WI38 (cell line): ENCODE data around the gene RBKS.
A peak's percentile ranks its signal among the peaks of the same experiment; 100 is the strongest.

Source experiments
- H3K4me3 ChIP-seq: 2 replicates; pipeline ENCODE4 v1.5.1; 2011; ENCODE audit warnings: low read depth, mild to moderate bottlenecking, control low read depth, low read length
- TF ChIP-seq, protein P1 (sequence below): IDR thresholded peaks from 2 replicates; pipeline ENCODE4 v1.5.1; 2012; ENCODE audit warnings: low read depth, mild to moderate bottlenecking, control low read depth, low read length

Gene RBKS

DNA sequence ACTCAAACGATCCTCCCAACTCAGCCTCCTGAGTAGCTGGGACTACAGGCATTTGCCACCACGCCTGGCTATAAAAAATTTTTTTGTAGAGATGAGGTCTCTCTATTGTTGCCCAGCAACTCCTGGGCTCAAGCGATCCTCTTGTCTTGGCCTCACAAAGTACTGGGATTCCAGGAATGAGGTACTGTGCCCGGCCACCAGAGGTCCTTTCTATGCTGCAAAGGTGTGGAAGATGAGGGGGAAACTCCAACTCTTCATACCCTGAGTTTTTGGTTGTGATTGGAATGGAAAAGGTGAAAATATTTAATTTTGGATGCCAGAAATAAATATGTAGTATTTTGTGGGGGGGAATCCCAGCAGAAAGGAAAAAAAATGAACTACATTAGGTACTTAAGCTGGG is 82.7 kb downstream of the RBKS start:
- TF ChIP-seq, protein P1, sequence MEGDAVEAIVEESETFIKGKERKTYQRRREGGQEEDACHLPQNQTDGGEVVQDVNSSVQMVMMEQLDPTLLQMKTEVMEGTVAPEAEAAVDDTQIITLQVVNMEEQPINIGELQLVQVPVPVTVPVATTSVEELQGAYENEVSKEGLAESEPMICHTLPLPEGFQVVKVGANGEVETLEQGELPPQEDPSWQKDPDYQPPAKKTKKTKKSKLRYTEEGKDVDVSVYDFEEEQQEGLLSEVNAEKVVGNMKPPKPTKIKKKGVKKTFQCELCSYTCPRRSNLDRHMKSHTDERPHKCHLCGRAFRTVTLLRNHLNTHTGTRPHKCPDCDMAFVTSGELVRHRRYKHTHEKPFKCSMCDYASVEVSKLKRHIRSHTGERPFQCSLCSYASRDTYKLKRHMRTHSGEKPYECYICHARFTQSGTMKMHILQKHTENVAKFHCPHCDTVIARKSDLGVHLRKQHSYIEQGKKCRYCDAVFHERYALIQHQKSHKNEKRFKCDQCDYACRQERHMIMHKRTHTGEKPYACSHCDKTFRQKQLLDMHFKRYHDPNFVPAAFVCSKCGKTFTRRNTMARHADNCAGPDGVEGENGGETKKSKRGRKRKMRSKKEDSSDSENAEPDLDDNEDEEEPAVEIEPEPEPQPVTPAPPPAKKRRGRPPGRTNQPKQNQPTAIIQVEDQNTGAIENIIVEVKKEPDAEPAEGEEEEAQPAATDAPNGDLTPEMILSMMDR = peak; percentile 53
- no peak overlapping the region for H3K4me3 ChIP-seq

DNA sequence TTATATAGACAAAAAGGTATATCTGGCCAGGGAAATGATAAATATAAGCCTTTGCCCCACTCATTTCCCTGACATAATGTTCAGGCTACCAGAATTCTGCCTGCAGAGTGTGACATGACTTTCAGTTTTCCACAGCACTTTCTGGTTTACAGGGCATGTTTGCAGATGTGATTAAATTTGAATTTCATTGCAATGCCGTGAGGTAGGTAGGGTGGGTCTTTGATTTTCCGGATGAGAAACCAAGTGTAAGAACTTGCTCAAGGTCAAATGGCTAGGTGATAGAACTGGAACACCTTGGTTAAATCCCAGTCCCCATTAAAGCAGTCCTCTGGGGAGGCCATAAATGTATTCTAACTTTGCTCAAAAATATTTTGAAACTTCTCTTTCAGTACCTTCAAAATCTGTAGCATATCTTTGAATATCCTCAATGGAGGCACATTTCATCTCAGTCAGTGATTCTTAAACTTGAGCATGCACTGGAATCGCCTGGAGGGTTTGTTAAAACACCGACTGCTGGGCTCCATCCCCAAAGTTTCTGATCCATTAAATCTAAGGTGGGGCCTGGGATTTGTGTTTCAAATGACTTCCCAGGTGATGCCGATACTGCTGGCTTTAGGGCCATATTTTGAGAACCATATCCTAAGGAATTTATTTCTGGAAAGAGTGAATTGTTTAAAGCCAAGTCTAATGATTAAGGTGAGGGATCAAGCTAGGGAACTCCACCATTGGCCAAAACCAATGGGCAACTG is 83.7 kb downstream of the RBKS start:
- TF ChIP-seq, protein P1 = no peak
- H3K4me3 ChIP-seq = no peak overlapping the region

DNA sequence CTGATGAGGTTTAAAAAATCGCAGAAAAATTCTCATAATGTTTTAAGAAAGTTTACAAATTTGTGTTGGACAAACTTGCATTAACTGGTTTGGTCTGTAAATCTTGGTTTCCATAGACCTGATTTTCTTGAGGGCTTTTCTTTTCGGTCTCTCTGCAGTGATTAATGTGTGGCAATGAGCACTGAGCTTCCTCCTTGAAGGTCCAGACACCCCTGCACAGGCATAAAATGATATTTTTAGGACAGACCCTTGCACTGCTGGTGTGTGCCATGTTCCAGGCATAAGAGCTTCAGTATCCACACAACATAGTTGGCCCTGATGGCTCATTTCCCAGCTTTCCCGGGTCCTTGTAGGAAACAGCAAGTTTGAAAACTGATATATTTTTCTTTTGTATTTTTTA is 85.0 kb downstream of the RBKS start:
- TF ChIP-seq, protein P1 = no peak
- no peak overlapping the region for H3K4me3 ChIP-seq

DNA sequence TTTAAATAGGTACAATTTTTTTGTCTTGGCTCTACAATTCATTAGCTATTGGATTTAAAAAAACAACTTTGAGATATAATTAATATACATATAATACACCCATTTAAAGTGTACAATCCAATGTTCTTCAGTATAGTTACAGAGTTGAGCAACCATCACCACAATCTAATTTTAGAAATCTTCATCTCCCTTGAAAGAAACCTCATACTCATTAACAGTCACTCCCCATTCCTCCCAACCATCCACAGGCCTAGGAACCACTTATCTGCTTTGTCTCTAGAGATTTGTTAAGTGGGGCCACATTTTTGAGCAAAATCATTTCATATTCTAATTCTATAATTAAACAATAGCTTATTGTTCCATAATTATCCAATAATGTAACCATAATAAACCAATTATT is 86.0 kb downstream of the RBKS start:
- TF ChIP-seq, protein P1 = no peak
- no peak overlapping the region for H3K4me3 ChIP-seq

- no peak overlapping the region for H3K4me3 ChIP-seq
- TF ChIP-seq, protein P1 = no peak
Observed at GRCh38 chr2:27803046-27803445, 87.1 kb downstream of the RBKS start.

DNA sequence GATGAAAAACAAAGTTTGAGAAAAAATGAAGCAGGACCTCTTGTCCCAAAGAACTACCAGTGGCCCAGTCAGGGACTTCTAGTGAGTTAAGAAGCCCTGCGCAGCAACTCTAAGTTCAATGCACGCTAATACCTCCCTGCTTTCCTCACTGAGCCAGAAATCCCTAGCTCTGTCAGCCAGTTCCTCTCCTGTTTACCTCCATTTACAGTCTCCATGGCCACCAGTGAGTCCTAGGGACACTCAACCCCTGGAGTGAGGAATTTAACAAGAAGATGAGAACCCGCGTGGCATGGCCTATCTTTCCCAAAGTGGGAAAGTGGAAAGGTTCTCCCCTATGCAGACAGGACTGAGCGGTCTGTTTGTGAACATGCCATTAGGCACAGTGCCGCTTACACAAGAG is 87.6 kb downstream of the RBKS start:
- H3K4me3 ChIP-seq = no peak overlapping the region
- TF ChIP-seq, protein P1 = no peak

- no peak overlapping the region for H3K4me3 ChIP-seq
- TF ChIP-seq, protein P1 = no peak
Observed at GRCh38 chr2:27800856-27801255, 89.3 kb downstream of the RBKS start.
